Endothelial cell (in vitro differentiated cells): ENCODE data around the gene MKNK1. TPM values are rescaled to one million over a fixed set of nuclear protein-coding genes. Genes with fewer than 3 reads are reported as not detected.

Experiments used
- DNase-seq: peaks from one replicate; pipeline ENCODE4 v3.0.0; 2021; ENCODE audit warnings: low spot score
- H3K27ac Mint-ChIP-seq: one replicate; pipeline ENCODE4 v1.8.0; 2021; ENCODE audit warnings: mixed read lengths, inconsistent platforms; ENCODE audit not compliant: unreplicated experiment
- H3K27me3 Mint-ChIP-seq: one replicate; pipeline ENCODE4 v1.8.0; 2021; ENCODE audit warnings: mild to moderate bottlenecking, moderate library complexity, mixed read lengths, inconsistent platforms; ENCODE audit not compliant: unreplicated experiment
- H3K36me3 Mint-ChIP-seq: one replicate; pipeline ENCODE4 v1.8.0; 2021; ENCODE audit warnings: mild to moderate bottlenecking, low read depth, mixed read lengths, inconsistent platforms; ENCODE audit not compliant: unreplicated experiment
- H3K4me1 Mint-ChIP-seq: one replicate; pipeline ENCODE4 v1.8.0; 2021; ENCODE audit warnings: mild to moderate bottlenecking, mixed read lengths, inconsistent platforms; ENCODE audit not compliant: unreplicated experiment
- H3K4me3 Mint-ChIP-seq: one replicate; pipeline ENCODE4 v1.8.0; 2021; ENCODE audit warnings: mild to moderate bottlenecking, mixed read lengths, inconsistent platforms; ENCODE audit not compliant: unreplicated experiment
- H3K9me3 Mint-ChIP-seq: one replicate; pipeline ENCODE4 v1.8.0; 2021; ENCODE audit warnings: mixed read lengths, inconsistent platforms; ENCODE audit not compliant: unreplicated experiment
- CTCF ChIP-seq: fragments of 200-600 bp; sonication (generic); IDR thresholded peaks from one replicate; pipeline ENCODE4 v1.5.0; 2021; ENCODE audit warnings: antibody characterized with exemption; ENCODE audit not compliant: unreplicated experiment
- total RNA-seq: library from RNA; stranded (reverse); fragmentation: NEBNext Ultra II Directional; extraction: Animal tissue kit (Norgen Biotek cat#: 25700); gene quantifications from one replicate; pipeline ENCODE4 v1.2.1, GENCODE V29; 2021; ENCODE audit not compliant: unreplicated experiment

Gene MKNK1
- total RNA-seq, 1 donor from 2014 or later = 57.9 TPM

GRCh38 chr1:46527474-46528296, 76.4 kb downstream of the MKNK1 start:
- Mint-ChIP-seq H3K36me3 (peaks cover 4% of the 10 kb centered on the region), H3K27me3 (peaks cover 15% of the 10 kb centered on the region), H3K27ac (no peak overlapping the region), H3K9me3 (no peaks in the 10 kb centered on the region), H3K4me1 (peaks cover 23% of the 10 kb centered on the region), H3K4me3 (no peak overlapping the region)
- peak; percentile 87 for DNase-seq
- TF ChIP-seq CTCF = peak; percentile 74

DNA sequence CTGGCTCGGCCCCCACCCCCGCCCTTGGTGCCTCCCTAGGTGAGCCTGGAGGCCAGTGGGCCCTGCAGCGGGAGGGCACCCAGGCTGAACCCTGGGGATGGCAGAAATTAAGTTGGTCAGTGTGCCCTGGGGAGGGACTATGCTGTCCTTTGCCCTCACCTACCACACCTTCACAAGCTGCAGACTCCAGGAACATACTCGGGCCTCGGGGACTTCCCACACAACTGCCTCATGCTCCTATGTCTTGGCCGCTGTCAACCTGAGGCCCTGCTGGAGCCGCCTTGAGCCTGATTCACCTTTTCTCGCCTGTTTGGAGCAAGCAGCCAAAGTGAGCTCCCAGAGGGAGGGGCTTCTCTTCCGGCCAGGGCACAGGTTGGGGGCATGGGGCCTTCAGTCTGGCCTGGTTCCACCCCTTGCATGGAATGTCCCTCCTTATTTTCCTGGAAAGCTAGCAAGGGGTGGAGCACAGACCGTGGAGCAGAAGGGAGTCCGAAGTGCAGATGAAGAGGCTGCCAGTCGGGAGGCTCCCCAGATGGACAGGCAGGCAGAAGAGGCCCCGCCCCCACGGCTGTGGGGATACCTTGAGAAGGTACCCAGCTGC, 77.3 kb downstream of the MKNK1 start:
- DNase-seq = no peak
- peaks cover 23% of the 10 kb centered on the region for H3K4me1 Mint-ChIP-seq
- peaks cover 4% of the 10 kb centered on the region for H3K36me3 Mint-ChIP-seq
- H3K9me3 Mint-ChIP-seq = no peaks in the 10 kb centered on the region
- peaks cover 16% of the 10 kb centered on the region for H3K27me3 Mint-ChIP-seq
- TF ChIP-seq CTCF = no peak
- no peak overlapping the region for H3K4me3 Mint-ChIP-seq
- no peak overlapping the region for H3K27ac Mint-ChIP-seq

- no peaks in the 10 kb centered on the region for H3K9me3 Mint-ChIP-seq
- no peak for TF ChIP-seq CTCF
- peaks cover 17% of the 10 kb centered on the region for H3K27me3 Mint-ChIP-seq
- H3K27ac Mint-ChIP-seq = no peak overlapping the region
- H3K4me3 Mint-ChIP-seq = no peak overlapping the region
- DNase-seq = no peak
- peaks cover 4% of the 10 kb centered on the region for H3K36me3 Mint-ChIP-seq
- peaks cover 21% of the 10 kb centered on the region for H3K4me1 Mint-ChIP-seq
These were observed 77.9 kb downstream of the MKNK1 start for GRCh38 chr1:46526013-46526690.

DNA sequence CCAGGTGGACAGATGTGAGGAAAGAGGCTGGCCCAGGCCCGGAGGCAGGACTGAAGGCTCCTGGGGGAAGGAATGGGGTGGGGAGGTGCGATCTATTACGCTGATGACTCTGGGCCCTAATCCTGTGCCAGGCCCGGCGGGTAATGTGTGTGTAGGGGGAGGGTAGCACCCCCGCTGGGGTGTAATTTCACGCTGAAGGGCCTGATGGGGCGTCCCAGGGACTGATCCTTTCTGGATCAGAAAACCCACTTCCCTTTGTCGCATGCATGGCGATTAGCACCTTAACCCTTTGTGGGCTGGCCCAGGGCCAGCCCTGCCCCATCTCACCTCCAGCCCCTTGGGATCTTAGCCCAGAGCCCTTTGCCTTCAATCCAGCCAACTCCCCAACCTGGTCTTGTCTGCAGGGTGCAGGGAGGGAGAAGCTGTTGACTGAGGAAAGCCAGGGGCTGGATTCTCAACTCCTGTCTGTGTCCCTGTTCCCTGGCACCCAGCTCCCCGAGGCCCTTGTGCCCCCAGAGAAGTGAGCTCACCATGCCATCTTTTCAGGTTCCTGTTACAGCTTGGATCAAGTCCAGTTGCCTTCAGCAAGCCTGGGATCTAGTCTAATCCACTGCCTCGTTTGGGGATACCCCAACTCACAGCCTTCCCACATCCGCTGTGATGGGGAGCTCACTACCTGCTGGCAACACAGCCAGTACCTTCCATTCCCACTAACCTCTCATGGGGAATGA, 78.7 kb downstream of the MKNK1 start:
- Mint-ChIP-seq H3K36me3 (peaks cover 4% of the 10 kb centered on the region), H3K9me3 (no peaks in the 10 kb centered on the region), H3K4me1 (peaks cover 16% of the 10 kb centered on the region), H3K27ac (no peak overlapping the region), H3K4me3 (no peak overlapping the region), H3K27me3 (peaks cover 18% of the 10 kb centered on the region)
- no peak for DNase-seq
- no peak for TF ChIP-seq CTCF
